B cell (primary cell): ENCODE measurements around the gene MS4A2. TPM values are rescaled to one million over a fixed set of nuclear protein-coding genes. Genes with fewer than 3 reads are reported as not detected.

Source experiments
- ATAC-seq: fragments of 200-7000 bp; cut with Tn5 transposase; one replicate; pipeline ENCODE4 v1.10.0; 2021; ENCODE audit warnings: low read depth, mild to moderate bottlenecking, moderate number of reproducible peaks, moderate library complexity
- CTCF ChIA-PET: fragments of 350-600 bp; sonication (Branson Sonifier 250); formaldehyde crosslinking; loops from one replicate; lab custom pipeline; 2021; ENCODE audit warnings: antibody characterized with exemption, inconsistent platforms; lab: Charles Lee
- POLR2A ChIA-PET: fragments of 350-600 bp; sonication (Branson Sonifier 250); formaldehyde crosslinking; loops from one replicate; lab custom pipeline; 2021; ENCODE audit warnings: antibody characterized with exemption; lab: Charles Lee
- DNase-seq: peaks from one replicate; pipeline ENCODE4 v3.0.0; 2013
- H2AFZ ChIP-seq: 2 replicates; pipeline ENCODE4 v1.6.1; 2012; ENCODE audit warnings: mild to moderate bottlenecking, low read depth, low read length; ENCODE audit not compliant: insufficient read depth, poor library complexity, severe bottlenecking
- H3K27ac ChIP-seq, 2 donors: 1 replicate in 1 of 2; 2 replicates in 1 of 2; pipeline ENCODE4 v1.5.1; 2012 to 2013; ENCODE audit warnings: low read length in 2 of 2, mild to moderate bottlenecking in 2 of 2, moderate library complexity in 1 of 2
- H3K27me3 ChIP-seq, 4 experiments: fragments of 200-600 bp in 1 of 4; sonication (generic) in 1 of 4; replicated peaks in 1 of 4; 1 replicate in 2 of 4; 2 replicates in 2 of 4; pipeline versions ENCODE4 v1.6.1 to v1.7.0; 2013 to 2016; ENCODE audit warnings: low read length in 3 of 4, mild to moderate bottlenecking in 2 of 4, mixed read lengths in 1 of 4, moderate library complexity in 1 of 4; ENCODE audit not compliant: insufficient read depth in 4 of 4, control insufficient read depth in 3 of 4; ENCODE audit errors: control extremely low read depth in 1 of 4
- H3K36me3 ChIP-seq, 2 experiments: replicated peaks in 1 of 2; 1 replicate in 1 of 2; 2 replicates in 1 of 2; pipeline versions ENCODE4 v1.6.1 to v1.7.1; 2013; ENCODE audit warnings: low read length in 1 of 2; ENCODE audit not compliant: insufficient read depth in 2 of 2, control insufficient read depth in 1 of 2; ENCODE audit errors: control extremely low read depth in 1 of 2, extremely low read depth in 1 of 2
- H3K4me1 ChIP-seq, 2 donors: fragments of 200-600 bp in 1 of 2; sonication (generic) in 1 of 2; 1 replicate in 1 of 2; 2 replicates in 1 of 2; pipeline versions ENCODE4 v1.5.1 to v1.6.1; 2013 to 2017; ENCODE audit warnings: low read length in 2 of 2; ENCODE audit not compliant: control insufficient read depth in 2 of 2, insufficient read depth in 2 of 2
- H3K4me2 ChIP-seq: replicated peaks from 2 replicates; pipeline ENCODE3; 2012; ENCODE audit warnings: mild to moderate bottlenecking, low read depth, low read length; ENCODE audit not compliant: poor library complexity, severe bottlenecking
- H3K4me3 ChIP-seq, 5 experiments: fragments of 200-600 bp in 1 of 5; sonication (generic) in 1 of 5; 1 replicate in 3 of 5; 2 replicates in 2 of 5; pipeline versions ENCODE4 v1.5.1 to v1.7.0; 2011 to 2016; ENCODE audit warnings: low read length in 4 of 5, mild to moderate bottlenecking in 4 of 5, low read depth in 2 of 5, control low read depth in 1 of 5, moderate library complexity in 1 of 5; ENCODE audit not compliant: insufficient read depth in 1 of 5; ENCODE audit errors: control extremely low read depth in 1 of 5, extremely low read depth in 1 of 5
- H3K79me2 ChIP-seq: fragments of 200-600 bp; sonication (generic); one replicate; pipeline ENCODE4 v1.6.0; 2016; ENCODE audit warnings: low read length; ENCODE audit not compliant: control insufficient read depth, insufficient read depth
- H3K9ac ChIP-seq: fragments of 200-600 bp; sonication (generic); 2 replicates; pipeline ENCODE4 v1.6.1; 2017; ENCODE audit warnings: mild to moderate bottlenecking, low read length, moderate library complexity
- H3K9me3 ChIP-seq, 3 donors: one replicate each; pipeline versions ENCODE4 v1.6.1 to v1.7.1; 2013; ENCODE audit warnings: low read length in 2 of 3; ENCODE audit not compliant: control insufficient read depth in 2 of 3, insufficient read depth in 1 of 3; ENCODE audit errors: control extremely low read depth in 1 of 3
- H4K20me1 ChIP-seq: 2 replicates; pipeline ENCODE4 v1.6.0; 2012; ENCODE audit warnings: mild to moderate bottlenecking, low read length; ENCODE audit not compliant: insufficient read depth, control insufficient read depth, poor library complexity, severe bottlenecking
- H3K27ac Mint-ChIP-seq: one replicate; pipeline ENCODE4 v1.8.0; 2021; ENCODE audit warnings: mixed read lengths
- H3K27me3 Mint-ChIP-seq: one replicate; pipeline ENCODE4 v1.8.0; 2021; ENCODE audit warnings: mixed read lengths
- H3K4me1 Mint-ChIP-seq: one replicate; pipeline ENCODE4 v1.8.0; 2021; ENCODE audit warnings: mixed read lengths
- H3K4me3 Mint-ChIP-seq: one replicate; pipeline ENCODE4 v1.8.0; 2021; ENCODE audit warnings: mixed read lengths
- H3K9me3 Mint-ChIP-seq: one replicate; pipeline ENCODE4 v1.8.0; 2022; ENCODE audit warnings: mixed read lengths; ENCODE audit not compliant: insufficient read depth
- CTCF ChIP-seq: fragments of 200-600 bp; IDR thresholded peaks from one replicate; pipeline ENCODE4 v1.8.0; 2022; ENCODE audit warnings: antibody characterized with exemption, mild to moderate bottlenecking
- EZH2 ChIP-seq: IDR thresholded peaks from 2 replicates; pipeline ENCODE4 v1.6.1; 2012; ENCODE audit warnings: borderline replicate concordance, low read depth, mild to moderate bottlenecking, moderate library complexity, low read length; ENCODE audit not compliant: insufficient read depth, poor library complexity, severe bottlenecking
- WGBS: methylation state at CpG from one replicate; pipeline ENCODE4 v1.1.5; 2013; ENCODE audit warnings: missing lambda C conversion rate; ENCODE audit not compliant: insufficient coverage; 5-methylcytosine and 5-hydroxymethylcytosine counted together
- intact Hi-C: fragments of 100-400 bp; cut with micrococcal nuclease; formaldehyde crosslinking; loops from one replicate; pipeline ENCODE4 v1.10.0; 2022
- polyA plus RNA-seq: library from polyadenylated mRNA; depleted of rRNA; stranded (reverse); fragments of >200 nt; gene quantifications from 2 replicates; pipeline ENCODE4 v1.2.3, GENCODE V29; 2012
- total RNA-seq, 2 donors: library from RNA; stranded (reverse); fragments of 120-200 nt in 1 of 2; gene quantifications; 1 replicate in 1 of 2; 2 replicates in 1 of 2; pipeline versions ENCODE4 v1.2.3 to v1.2.4, GENCODE V29; 2013 to 2022

MS4A2 gene
- total and polyA plus RNA-seq, 2 donors (not counting 1 experiment from before 2014, with no cell fraction given): not detected

GRCh38 chr11:60077216-60077817, 11.1 kb upstream of the MS4A2 start:
- peaks cover 0 to 16% (median 0%) of the 10 kb centered on the region in 3 donors for H3K9me3 ChIP-seq
- ChIA-PET CTCF (no interaction called here), POLR2A (no interaction called here)
- ATAC-seq (no peak), DNase-seq (no peak)
- over 99% methylated on average over 7 of the region's 15 CpGs for WGBS
- TF ChIP-seq EZH2 (no peak), CTCF (no peak)
- intact Hi-C loops: no loop called here
- peaks cover 2% of the 10 kb centered on the region for H3K9me3 Mint-ChIP-seq
- H3K4me3 Mint-ChIP-seq: no peak overlapping the region
- H3K27ac Mint-ChIP-seq: no peak overlapping the region
- no peak overlapping the region for H3K4me2 ChIP-seq
- H3K4me1 ChIP-seq: no peaks in the 10 kb centered on the region
- H3K79me2 ChIP-seq: no peaks in the 10 kb centered on the region
- no peaks in the 10 kb centered on the region for H3K4me1 Mint-ChIP-seq
- H3K27ac ChIP-seq: no peak overlapping the region
- no peaks in the 10 kb centered on the region for H3K27me3 ChIP-seq
- no peak overlapping the region for H3K4me3 ChIP-seq
- H3K9ac ChIP-seq: no peak overlapping the region
- no peaks in the 10 kb centered on the region for H4K20me1 ChIP-seq
- no peak overlapping the region for H2AFZ ChIP-seq
- no peaks in the 10 kb centered on the region for H3K36me3 ChIP-seq
- H3K27me3 Mint-ChIP-seq: peaks cover 14% of the 10 kb centered on the region

DNA sequence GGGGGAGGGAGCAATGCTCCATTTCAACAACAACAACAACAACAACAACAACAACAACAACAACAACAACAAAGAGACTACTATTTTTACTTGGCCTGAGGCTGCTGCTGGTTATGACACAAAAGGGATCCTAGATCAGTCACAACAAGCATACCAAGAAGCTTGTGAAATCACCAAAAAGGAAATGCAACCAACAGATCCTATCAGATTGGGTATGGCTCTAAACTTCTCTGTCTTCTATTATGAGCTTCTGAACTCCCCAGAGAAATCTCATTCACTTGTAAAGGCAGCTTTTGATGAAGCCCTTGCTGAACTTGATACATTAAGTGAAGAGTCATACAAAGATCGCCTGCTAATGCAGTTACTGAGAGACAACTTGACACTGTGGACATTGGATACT, 10.5 kb upstream of the MS4A2 start:
- no peak overlapping the region for H3K4me3 Mint-ChIP-seq
- no peaks in the 10 kb centered on the region for H4K20me1 ChIP-seq
- no peak overlapping the region for H3K27ac Mint-ChIP-seq
- H3K9ac ChIP-seq: no peak overlapping the region
- POLR2A ChIA-PET: no interaction called here
- H3K4me3 ChIP-seq: no peak overlapping the region
- H3K36me3 ChIP-seq: no peaks in the 10 kb centered on the region
- H3K27ac ChIP-seq: no peak overlapping the region
- no peak overlapping the region for H2AFZ ChIP-seq
- peaks cover 0 to 16% (median 0%) of the 10 kb centered on the region in 3 donors for H3K9me3 ChIP-seq
- H3K4me1 ChIP-seq: no peaks in the 10 kb centered on the region
- DNase-seq (no peak), ATAC-seq (no peak)
- H3K9me3 Mint-ChIP-seq: peaks cover 2% of the 10 kb centered on the region
- intact Hi-C loops: no loop called here
- CTCF ChIA-PET: no interaction called here
- WGBS: 100% methylated on average over 1 of the region's 1 CpG
- peaks cover 14% of the 10 kb centered on the region for H3K27me3 Mint-ChIP-seq
- no peak for TF ChIP-seq EZH2
- TF ChIP-seq CTCF: no peak
- no peak overlapping the region for H3K4me2 ChIP-seq
- H3K79me2 ChIP-seq: no peaks in the 10 kb centered on the region
- H3K4me1 Mint-ChIP-seq: no peaks in the 10 kb centered on the region
- H3K27me3 ChIP-seq: no peaks in the 10 kb centered on the region
